Left ventricle myocardium inferior (tissue), 1 donor: Measurements from ENCODE around the gene POGLUT2. TPM values are rescaled to one million over a fixed set of nuclear protein-coding genes. Genes with fewer than 3 reads are reported as not detected.

Experiments
- DNase-seq: peaks from one replicate; pipeline ENCODE4 v3.0.0-alpha.2; 2020
- H3K27ac ChIP-seq: fragments of 200-600 bp; replicated peaks from 2 replicates; pipeline ENCODE4 v1.8.0; 2021
- H3K27me3 ChIP-seq: fragments of 200-600 bp; 2 replicates; pipeline ENCODE4 v1.8.0; 2021; ENCODE audit warnings: low read depth
- H3K36me3 ChIP-seq: fragments of 200-600 bp; 2 replicates; pipeline ENCODE4 v1.8.0; 2021
- H3K4me1 ChIP-seq: fragments of 200-600 bp; 2 replicates; pipeline ENCODE4 v1.8.0; 2021
- H3K4me3 ChIP-seq: fragments of 200-600 bp; 2 replicates; pipeline ENCODE4 v1.8.0; 2021; ENCODE audit warnings: mild to moderate bottlenecking, moderate library complexity
- H3K9me3 ChIP-seq: fragments of 200-600 bp; replicated peaks from 2 replicates; pipeline ENCODE4 v1.8.0; 2021
- CTCF ChIP-seq: fragments of 200-600 bp; IDR thresholded peaks from 2 replicates; pipeline ENCODE4 v1.8.0; 2021; ENCODE audit warnings: antibody characterized with exemption, mild to moderate bottlenecking, borderline replicate concordance
- intact Hi-C: fragments of 100-400 bp; cut with micrococcal nuclease; formaldehyde crosslinking; loops from one replicate; pipeline ENCODE4 v1.11.0; 2022
- total RNA-seq: library from RNA; stranded (reverse); fragmentation: NEBNext Ultra II Directional; extraction: Animal tissue kit (Norgen Biotek cat#: 25700); gene quantifications from one replicate; pipeline ENCODE4 v1.2.1, GENCODE V29; 2021
- donor health status: DM: no; HTN: yes; CAD: no; lungs with severe emphysema.

Gene POGLUT2
- total RNA-seq, 1 donor from 2014 or later, result 3.4 TPM

GRCh38 chr13:102771298-102772041 lies 27.3 kb downstream of the POGLUT2 start:
- H3K27ac ChIP-seq, result no peak overlapping the region
- H3K4me3 ChIP-seq, result no peak overlapping the region
- intact Hi-C loops, result no loop called here
- H3K27me3 ChIP-seq, result no peaks in the 10 kb centered on the region
- H3K9me3 ChIP-seq, result no peaks in the 10 kb centered on the region
- peaks cover 18% of the 10 kb centered on the region for H3K4me1 ChIP-seq
- no peak for DNase-seq
- H3K36me3 ChIP-seq, result peaks cover 2% of the 10 kb centered on the region
- no peak for TF ChIP-seq CTCF

GRCh38 chr13:102770435-102770834 lies 28.3 kb downstream of the POGLUT2 start:
- no peak for DNase-seq
- intact Hi-C loops, result no loop called here

GRCh38 chr13:102769679-102770078 lies 29.1 kb downstream of the POGLUT2 start:
- H3K36me3 ChIP-seq, result peaks cover 12% of the 10 kb centered on the region
- TF ChIP-seq CTCF, result no peak
- peaks cover 18% of the 10 kb centered on the region for H3K4me1 ChIP-seq
- no peak for DNase-seq
- no peak overlapping the region for H3K4me3 ChIP-seq
- H3K9me3 ChIP-seq, result no peaks in the 10 kb centered on the region
- no peaks in the 10 kb centered on the region for H3K27me3 ChIP-seq
- intact Hi-C loops, result no loop called here
- H3K27ac ChIP-seq, result no peak overlapping the region

More at GRCh38 chr13:102770435-102770834, 28.3 kb downstream of the POGLUT2 start:
- H3K4me3 ChIP-seq, result no peak overlapping the region
- no peaks in the 10 kb centered on the region for H3K27me3 ChIP-seq
- peaks cover 12% of the 10 kb centered on the region for H3K36me3 ChIP-seq
- no peak for TF ChIP-seq CTCF
- H3K9me3 ChIP-seq, result no peaks in the 10 kb centered on the region
- peaks cover 18% of the 10 kb centered on the region for H3K4me1 ChIP-seq
- H3K27ac ChIP-seq, result no peak overlapping the region

- intact Hi-C loops, result no loop called here
- no peak for DNase-seq
These were observed 29.9 kb downstream of the POGLUT2 start for GRCh38 chr13:102768909-102769308.

GRCh38 chr13:102763741-102764140 lies 35.0 kb downstream of the POGLUT2 start:
- no peak overlapping the region for H3K27ac ChIP-seq
- H3K27me3 ChIP-seq, result no peaks in the 10 kb centered on the region
- TF ChIP-seq CTCF, result no peak
- H3K4me1 ChIP-seq, result peaks cover 8% of the 10 kb centered on the region
- intact Hi-C loops, result no loop called here
- DNase-seq, result no peak
- peaks cover 12% of the 10 kb centered on the region for H3K36me3 ChIP-seq
- H3K4me3 ChIP-seq, result no peak overlapping the region
- H3K9me3 ChIP-seq, result no peaks in the 10 kb centered on the region

More at GRCh38 chr13:102768909-102769308, 29.9 kb downstream of the POGLUT2 start:
- peaks cover 12% of the 10 kb centered on the region for H3K36me3 ChIP-seq
- H3K9me3 ChIP-seq, result no peaks in the 10 kb centered on the region
- H3K27me3 ChIP-seq, result no peaks in the 10 kb centered on the region
- TF ChIP-seq CTCF, result no peak
- H3K27ac ChIP-seq, result no peak overlapping the region
- H3K4me3 ChIP-seq, result no peak overlapping the region
- H3K4me1 ChIP-seq, result peaks cover 14% of the 10 kb centered on the region
